Caco-2 (cell line): ENCODE measurements around the gene MX2. TPM values are rescaled to one million over a fixed set of nuclear protein-coding genes. Genes with fewer than 3 reads are reported as not detected.
A peak's percentile ranks its signal among the peaks of the same experiment; 100 is the strongest.
"Not testable (repeated sequence)": the region's sequence is repeated elsewhere in the genome, so short reads cannot be mapped to it uniquely, and the experiment has no call there.

ENCODE experiments used
- BruUV-seq: library from RNA; stranded (reverse); fragments of 400-500 nt; replicated peaks from 2 replicates; lab custom pipeline; 2021; lab: Mats Ljungman, UMichigan
- CTCF ChIA-PET: fragments of 300-600 bp; sonication (Branson Sonifier 250); formaldehyde crosslinking; loops from one replicate; lab custom pipeline; 2022; ENCODE audit warnings: antibody characterized with exemption; lab: Charles Lee
- POLR2A ChIA-PET: fragments of 300-600 bp; sonication (Branson Sonifier 250); formaldehyde crosslinking; loops from one replicate; lab custom pipeline; 2022; ENCODE audit warnings: antibody characterized with exemption; lab: Charles Lee
- DNase-seq, 2 experiments: peaks; one replicate each; pipeline versions ENCODE4 v3.0.0 to v3.0.0-alpha.2; 2020 to 2022
- H3K27me3 ChIP-seq: replicated peaks from 2 replicates; pipeline ENCODE4 v1.6.0; 2011; ENCODE audit warnings: low read length; ENCODE audit not compliant: control insufficient read depth, insufficient read depth
- H3K36me3 ChIP-seq: 2 replicates; pipeline ENCODE4 v1.5.1; 2011; ENCODE audit warnings: low read length; ENCODE audit not compliant: control insufficient read depth, insufficient read depth
- H3K4me1 ChIP-seq: fragments of 250-450 bp; sonication (Bioruptor Pico); 2 replicates; pipeline ENCODE4 v1.5.1; 2020; ENCODE audit warnings: mild to moderate bottlenecking
- H3K4me3 ChIP-seq: 2 replicates; pipeline ENCODE4 v1.5.1; 2011; ENCODE audit warnings: low read depth, mild to moderate bottlenecking, control low read depth, low read length
- H3K9me3 ChIP-seq: fragments of 250-450 bp; sonication (Bioruptor Pico); 2 replicates; pipeline ENCODE4 v1.5.1; 2020; ENCODE audit warnings: mild to moderate bottlenecking, moderate library complexity
- H3K27ac Mint-ChIP-seq: one replicate; pipeline ENCODE4 v1.8.0; 2022; ENCODE audit warnings: mixed read lengths; ENCODE audit not compliant: unreplicated experiment
- H3K27me3 Mint-ChIP-seq: one replicate; pipeline ENCODE4 v1.8.0; 2022; ENCODE audit warnings: mixed read lengths; ENCODE audit not compliant: insufficient read depth, unreplicated experiment
- H3K36me3 Mint-ChIP-seq: one replicate; pipeline ENCODE4 v1.8.0; 2022; ENCODE audit warnings: mild to moderate bottlenecking, mixed read lengths; ENCODE audit not compliant: insufficient read depth, unreplicated experiment
- H3K4me1 Mint-ChIP-seq: one replicate; pipeline ENCODE4 v1.8.0; 2022; ENCODE audit warnings: low read depth, mixed read lengths; ENCODE audit not compliant: unreplicated experiment
- H3K4me3 Mint-ChIP-seq: one replicate; pipeline ENCODE4 v1.8.0; 2022; ENCODE audit warnings: mild to moderate bottlenecking, moderate library complexity, mixed read lengths; ENCODE audit not compliant: unreplicated experiment
- H3K9me3 Mint-ChIP-seq: one replicate; pipeline ENCODE4 v1.8.0; 2022; ENCODE audit warnings: mixed read lengths; ENCODE audit not compliant: unreplicated experiment
- intact Hi-C: fragments of 100-400 bp; cut with micrococcal nuclease; formaldehyde crosslinking; loops from one replicate; pipeline ENCODE4 v1.10.0; 2022; ENCODE audit not compliant: unreplicated experiment
- total RNA-seq: library from RNA; stranded (reverse); gene quantifications from 2 replicates; pipeline ENCODE4 v1.2.3, GENCODE V29; 2022
- TF ChIP-seq, protein P1 (sequence below), 2 experiments: fragments of 200-600 bp in 1 of 2; IDR thresholded peaks; 1 replicate in 1 of 2; 2 replicates in 1 of 2; pipeline versions ENCODE4 v1.5.1 to v1.8.0; 2011 to 2022; ENCODE audit warnings: antibody characterized with exemption in 1 of 2, control low read depth in 1 of 2, inconsistent platforms in 1 of 2, low read depth in 1 of 2, low read length in 1 of 2, mild to moderate bottlenecking in 1 of 2, moderate library complexity in 1 of 2; ENCODE audit not compliant: insufficient read depth in 1 of 2, severe bottlenecking in 1 of 2, unreplicated experiment in 1 of 2

MX2 gene
- total RNA-seq, 1 experiment from 2014 or later = 0.84 TPM

DNA sequence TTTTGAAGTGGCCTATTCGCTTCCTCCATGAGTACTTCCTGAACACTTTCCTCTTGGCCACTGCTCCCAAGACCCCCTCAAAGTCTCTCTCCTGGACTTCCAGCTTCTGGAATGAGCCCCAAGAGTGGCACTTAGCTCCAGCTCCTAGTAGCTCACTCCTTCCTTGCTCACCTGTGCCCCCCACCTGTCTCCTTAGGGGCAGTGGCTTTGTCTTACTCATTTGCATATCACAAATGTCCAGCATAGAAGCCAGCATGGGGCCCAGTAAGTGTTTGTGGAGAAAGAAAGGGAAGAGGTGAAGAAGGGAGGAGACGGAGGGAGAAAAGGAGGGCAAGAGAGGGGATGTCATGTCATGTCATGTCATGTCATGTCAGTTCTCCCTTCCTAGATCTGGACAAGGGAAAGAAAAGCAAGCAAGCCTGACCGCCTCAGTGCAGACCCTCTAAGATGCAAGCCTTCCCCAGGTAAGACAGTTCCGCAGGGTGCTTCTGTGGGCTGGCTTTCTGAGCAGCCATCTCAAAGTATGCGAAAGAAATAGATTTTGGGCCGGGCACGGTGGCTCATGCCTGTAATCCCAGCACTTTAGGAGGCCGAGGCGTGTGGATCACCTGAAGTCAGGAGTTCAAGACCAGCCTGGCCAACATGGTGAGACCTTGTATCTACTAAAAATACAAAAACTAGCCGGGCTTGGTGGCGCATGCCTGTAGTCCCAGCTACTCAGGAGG is 57.3 kb downstream of the MX2 start:
- Mint-ChIP-seq H3K36me3 (no peaks in the 10 kb centered on the region), H3K9me3 (peaks cover 10% of the 10 kb centered on the region), H3K4me3 (no peak overlapping the region), H3K27me3 (no peaks in the 10 kb centered on the region), H3K27ac (peak overlapping the region; percentile 65), H3K4me1 (no peaks in the 10 kb centered on the region)
- no TSS peak for BruUV-seq
- no peak for DNase-seq
- intact Hi-C loops = no loop called here
- ChIA-PET POLR2A (no interaction called here), CTCF (no interaction called here)
- no peaks in the 10 kb centered on the region for H3K27me3 ChIP-seq
- H3K9me3 ChIP-seq = peaks cover 9% of the 10 kb centered on the region
- peaks cover 5% of the 10 kb centered on the region; the same call in 1 of the 2 replicates for H3K4me1 ChIP-seq
- no peaks in the 10 kb centered on the region for H3K36me3 ChIP-seq
- TF ChIP-seq, protein P1, sequence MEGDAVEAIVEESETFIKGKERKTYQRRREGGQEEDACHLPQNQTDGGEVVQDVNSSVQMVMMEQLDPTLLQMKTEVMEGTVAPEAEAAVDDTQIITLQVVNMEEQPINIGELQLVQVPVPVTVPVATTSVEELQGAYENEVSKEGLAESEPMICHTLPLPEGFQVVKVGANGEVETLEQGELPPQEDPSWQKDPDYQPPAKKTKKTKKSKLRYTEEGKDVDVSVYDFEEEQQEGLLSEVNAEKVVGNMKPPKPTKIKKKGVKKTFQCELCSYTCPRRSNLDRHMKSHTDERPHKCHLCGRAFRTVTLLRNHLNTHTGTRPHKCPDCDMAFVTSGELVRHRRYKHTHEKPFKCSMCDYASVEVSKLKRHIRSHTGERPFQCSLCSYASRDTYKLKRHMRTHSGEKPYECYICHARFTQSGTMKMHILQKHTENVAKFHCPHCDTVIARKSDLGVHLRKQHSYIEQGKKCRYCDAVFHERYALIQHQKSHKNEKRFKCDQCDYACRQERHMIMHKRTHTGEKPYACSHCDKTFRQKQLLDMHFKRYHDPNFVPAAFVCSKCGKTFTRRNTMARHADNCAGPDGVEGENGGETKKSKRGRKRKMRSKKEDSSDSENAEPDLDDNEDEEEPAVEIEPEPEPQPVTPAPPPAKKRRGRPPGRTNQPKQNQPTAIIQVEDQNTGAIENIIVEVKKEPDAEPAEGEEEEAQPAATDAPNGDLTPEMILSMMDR (IDR thresholded peaks at IDR 0.05; ENCODE audit: insufficient read depth in 1 of 2, low read depth in 1 of 2, low read length in 1 of 2, severe bottlenecking in 1 of 2, unreplicated experiment in 1 of 2) = no peak
- H3K4me3 ChIP-seq = no peak overlapping the region

DNA sequence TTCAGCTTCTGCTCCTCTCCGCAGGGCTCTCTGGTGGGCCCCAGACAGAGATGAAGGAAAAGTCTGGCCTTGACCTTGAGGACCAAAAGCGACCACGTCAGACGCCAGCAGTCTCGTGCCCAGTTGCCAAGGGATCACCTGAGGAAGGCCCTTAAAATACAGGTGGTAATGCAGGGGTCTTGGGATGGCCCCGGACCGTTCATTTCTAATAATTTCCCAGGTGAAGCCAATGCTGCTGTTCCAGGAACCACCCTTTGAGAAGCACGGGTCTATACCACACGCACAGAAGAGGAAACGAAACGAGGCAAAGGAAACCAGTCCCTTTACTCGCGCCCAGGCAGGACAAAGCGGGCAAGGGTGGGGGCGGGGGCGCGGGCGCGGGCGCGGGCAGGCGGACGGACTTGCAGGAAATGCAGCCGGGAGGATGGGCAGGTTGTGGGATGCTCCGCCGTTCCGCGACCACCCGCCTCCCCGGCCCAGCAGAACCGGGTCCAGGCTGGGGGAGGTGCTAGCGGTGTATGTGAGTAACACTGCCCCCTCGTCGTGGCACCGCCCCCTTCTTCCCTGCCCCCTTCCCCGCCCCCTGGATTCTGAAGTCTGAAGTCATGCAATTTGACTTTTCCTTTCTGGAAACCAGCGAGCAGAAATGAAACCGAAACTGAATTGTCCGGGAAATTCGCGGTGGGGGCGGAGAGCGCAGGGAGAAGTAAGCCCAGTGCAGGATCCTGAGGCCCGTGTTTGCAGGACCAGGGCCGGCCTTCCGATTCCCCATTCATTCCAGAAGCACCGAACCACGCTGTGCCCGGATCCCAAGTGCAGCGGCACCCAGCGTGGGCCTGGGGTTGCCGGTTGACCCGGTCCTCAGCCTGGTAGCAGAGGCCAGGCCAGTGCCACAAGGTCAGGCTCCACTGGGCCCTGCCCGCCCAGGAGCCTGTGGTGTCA is 58.4 kb downstream of the MX2 start:
- BruUV-seq = no TSS peak
- H3K4me3 ChIP-seq = peak overlapping the region; percentile 34
- H3K9me3 Mint-ChIP-seq = peaks cover 10% of the 10 kb centered on the region
- H3K27me3 Mint-ChIP-seq = no peaks in the 10 kb centered on the region
- H3K27me3 ChIP-seq = no peaks in the 10 kb centered on the region
- CTCF ChIA-PET = no interaction called here
- H3K36me3 ChIP-seq = no peaks in the 10 kb centered on the region
- H3K27ac Mint-ChIP-seq = peak overlapping the region; percentile 13
- POLR2A ChIA-PET = no interaction called here
- no peaks in the 10 kb centered on the region for H3K4me1 Mint-ChIP-seq
- DNase-seq = peak; percentile 52 to 66
- H3K9me3 ChIP-seq = peaks cover 9% of the 10 kb centered on the region
- TF ChIP-seq, protein P1 (IDR thresholded peaks at IDR 0.05; ENCODE audit: insufficient read depth in 1 of 2, low read depth in 1 of 2, low read length in 1 of 2, severe bottlenecking in 1 of 2, unreplicated experiment in 1 of 2) = no peak
- intact Hi-C loops = no loop called here
- no peaks in the 10 kb centered on the region for H3K36me3 Mint-ChIP-seq
- H3K4me1 ChIP-seq = peaks cover 5% of the 10 kb centered on the region; the same call in 1 of the 2 replicates
- H3K4me3 Mint-ChIP-seq = peak overlapping the region; percentile 69

DNA sequence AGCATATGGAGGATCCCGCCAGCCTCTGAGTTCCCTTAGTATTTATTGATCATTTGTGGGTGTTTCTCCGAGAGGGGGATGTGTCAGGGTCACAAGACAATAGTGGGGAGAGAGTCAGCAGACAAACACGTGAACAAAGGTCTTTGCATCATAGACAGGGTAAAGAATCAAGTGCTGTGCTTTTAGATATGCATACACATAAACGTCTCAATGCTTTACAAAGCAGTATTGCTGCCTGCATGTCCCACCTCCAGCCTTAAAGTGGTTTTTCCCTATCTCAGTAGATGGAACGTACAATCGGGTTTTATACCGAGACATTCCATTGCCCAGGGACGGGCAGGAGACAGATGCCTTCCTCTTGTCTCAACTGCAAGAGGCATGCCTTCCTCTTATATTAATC is 59.2 kb downstream of the MX2 start:
- H3K4me1 Mint-ChIP-seq, BruUV-seq, CTCF ChIA-PET, H3K4me1 ChIP-seq, H3K36me3 Mint-ChIP-seq, H3K27me3 ChIP-seq, POLR2A ChIA-PET, H3K4me3 ChIP-seq, H3K9me3 ChIP-seq, H3K36me3 ChIP-seq, H3K9me3 Mint-ChIP-seq, H3K27me3 Mint-ChIP-seq, DNase-seq, intact Hi-C loops: not testable (repeated sequence)
- Mint-ChIP-seq H3K27ac (peak overlapping the region; percentile 13), H3K4me3 (peak overlapping the region; percentile 69)
